GM12878 (cell line): ENCODE measurements around the gene OCA2. TPM values are rescaled to one million over a fixed set of nuclear protein-coding genes. Genes with fewer than 3 reads are reported as not detected.

Experiments used
- ATAC-seq: fragments of 200-7000 bp; cut with Tn5 transposase; 3 replicates; pipeline ENCODE4 v1.9.1; 2020; ENCODE audit warnings: mild to moderate bottlenecking, moderate library complexity
- BruUV-seq: library from RNA; stranded (reverse); fragments of 400-500 nt; replicated peaks from 2 replicates; lab custom pipeline; 2021; lab: Mats Ljungman, UMichigan
- CTCF ChIA-PET: fragments of 300-600 bp; sonication (Branson Sonifier 250); formaldehyde crosslinking; extraction: SDS; loops from one replicate; lab custom pipeline; 2021; ENCODE audit warnings: inconsistent platforms; lab: Yijun Ruan, JAX
- POLR2A ChIA-PET: fragments of 350-600 bp; formaldehyde crosslinking; extraction: SDS; loops from one replicate; lab custom pipeline; 2021; ENCODE audit warnings: inconsistent platforms; lab: Charles Lee
- RAD21 ChIA-PET: fragments of 300-600 bp; sonication (Branson Sonifier 250); formaldehyde crosslinking; loops from one replicate; lab custom pipeline; 2023; ENCODE audit warnings: antibody characterized with exemption; ENCODE audit not compliant: unreplicated experiment; lab: Charles Lee
- SMC1A ChIA-PET: fragments of 300-600 bp; sonication (Branson Sonifier 250); formaldehyde crosslinking; loops from one replicate; lab custom pipeline; 2023; ENCODE audit not compliant: unreplicated experiment, uncharacterized antibody; lab: Charles Lee
- DNase-seq: peaks from one replicate; pipeline ENCODE4 v3.0.0-alpha.2; 2011; ENCODE audit warnings: low read depth, low spot score
- FAIRE-seq: peaks from 3 replicates; lab custom pipeline; 2011; peaks lifted over from hg19 to GRCh38; lab: Jason Lieb, UNC
- H2AFZ ChIP-seq: 2 replicates; pipeline ENCODE4 v1.6.0; 2011; ENCODE audit warnings: low read depth, low read length, control low read depth; ENCODE audit not compliant: control insufficient read depth
- H3K27ac ChIP-seq: 2 replicates; pipeline ENCODE4 v1.5.1; 2011; ENCODE audit warnings: control low read depth; ENCODE audit not compliant: control insufficient read depth, insufficient read depth
- H3K27me3 ChIP-seq, 2 experiments: replicated peaks in 1 of 2; 2 replicates each; pipeline versions ENCODE4 v1.6.0 to v1.6.1; 2011; ENCODE audit warnings: low read length in 1 of 2; ENCODE audit not compliant: control insufficient read depth in 2 of 2, insufficient read depth in 2 of 2
- H3K36me3 ChIP-seq, 2 experiments: 2 replicates each; pipeline ENCODE4 v1.5.1; 2011; ENCODE audit warnings: low read length in 1 of 2; ENCODE audit not compliant: control insufficient read depth in 2 of 2, insufficient read depth in 2 of 2
- H3K4me1 ChIP-seq: 2 replicates; pipeline ENCODE4 v1.6.1; 2011; ENCODE audit warnings: mild to moderate bottlenecking, low read length, moderate library complexity, mixed read lengths; ENCODE audit not compliant: control insufficient read depth, insufficient read depth
- H3K4me2 ChIP-seq: 2 replicates; pipeline ENCODE4 v1.6.0; 2011; ENCODE audit warnings: control low read depth; ENCODE audit not compliant: control insufficient read depth, insufficient read depth
- H3K4me3 ChIP-seq: fragments of 200-600 bp; sonication (generic); 2 replicates; pipeline ENCODE4 v1.5.1; 2016
- H3K79me2 ChIP-seq: 2 replicates; pipeline ENCODE4 v1.6.0; 2011; ENCODE audit warnings: low read length; ENCODE audit not compliant: control insufficient read depth, insufficient read depth
- H3K9ac ChIP-seq: 2 replicates; pipeline ENCODE4 v1.8.0; 2011; ENCODE audit warnings: low read length, control low read depth, mixed read lengths; ENCODE audit not compliant: control insufficient read depth, insufficient read depth
- H3K9me3 ChIP-seq: replicated peaks from 3 replicates; pipeline ENCODE4 v1.5.1; 2011; ENCODE audit warnings: mild to moderate bottlenecking, low read length; ENCODE audit not compliant: control insufficient read depth, insufficient read depth
- H4K20me1 ChIP-seq: 2 replicates; pipeline ENCODE4 v1.6.0; 2011; ENCODE audit not compliant: control insufficient read depth, insufficient read depth
- ATF3 ChIP-seq: IDR thresholded peaks from 2 replicates; pipeline ENCODE4 v1.6.1; 2011; ENCODE audit warnings: low read depth, mild to moderate bottlenecking, low read length, moderate library complexity, borderline replicate concordance; ENCODE audit errors: extremely low read depth
- BRCA1 ChIP-seq: IDR thresholded peaks from 2 replicates; pipeline ENCODE4 v1.6.1; 2011; ENCODE audit warnings: low read depth, low read length, improper control_type of control experiment
- EZH2 ChIP-seq: IDR thresholded peaks from 2 replicates; pipeline ENCODE4 v1.6.1; 2012; ENCODE audit warnings: low read depth, mild to moderate bottlenecking, control low read depth, inconsistent platforms, low read length, borderline replicate concordance; ENCODE audit not compliant: control insufficient read depth
- KDM1A ChIP-seq: fragments of 200-600 bp; sonication (generic); IDR thresholded peaks from 2 replicates; pipeline ENCODE4 v1.6.1; 2016; ENCODE audit warnings: borderline replicate concordance
- NFYA ChIP-seq: IDR thresholded peaks from 2 replicates; pipeline ENCODE4 v1.6.1; 2011; ENCODE audit warnings: low read depth, mild to moderate bottlenecking, low read length, improper control_type of control experiment, borderline replicate concordance
- PAX8 ChIP-seq: fragments of 450-650 bp; IDR thresholded peaks from 2 replicates; pipeline ENCODE4 v1.6.1; 2017; ENCODE audit warnings: mild to moderate bottlenecking, moderate library complexity
- PKNOX1 ChIP-seq: fragments of 450-650 bp; IDR thresholded peaks from 2 replicates; pipeline ENCODE4 v1.6.1; 2016; ENCODE audit warnings: mild to moderate bottlenecking
- SUZ12 ChIP-seq: fragments of 200-600 bp; sonication (generic); IDR thresholded peaks from one replicate; pipeline ENCODE4 v1.6.1; 2018; ENCODE audit warnings: antibody characterized with exemption, mild to moderate bottlenecking; ENCODE audit not compliant: unreplicated experiment
- TBL1XR1 ChIP-seq: IDR thresholded peaks from 2 replicates; pipeline ENCODE4 v1.6.1; 2012; ENCODE audit warnings: low read depth, low read length, improper control_type of control experiment
- ZNF274 ChIP-seq: IDR thresholded peaks from one replicate; pipeline ENCODE4 v1.8.0; 2011; ENCODE audit not compliant: insufficient read length, insufficient read depth
- WGBS: methylation state at CpG from one replicate; pipeline ENCODE4 v1.1.6; 2016; ENCODE audit warnings: low lambda C conversion rate; ENCODE audit not compliant: insufficient replicate concordance, insufficient coverage; ENCODE audit errors: missing lambda C conversion rate; 5-methylcytosine and 5-hydroxymethylcytosine counted together
- in situ Hi-C: fragments of 300-500 bp; cut with MboI; formaldehyde crosslinking; loops from 9 replicates; pipeline ENCODE4 v1.14.3; 2018; ENCODE audit warnings: mixed read lengths
- intact Hi-C: fragments of 100-400 bp; cut with micrococcal nuclease; formaldehyde crosslinking; loops from one replicate; pipeline ENCODE4 v1.14.2; 2022; ENCODE audit not compliant: unreplicated experiment
- polyA plus RNA-seq, 11 experiments: library from polyadenylated mRNA; depleted of rRNA in 4 of 11; unstranded in 6 of 11; stranded (reverse) in 5 of 11; fragments of >200 nt; fragmentation: Nextera tagmentation in 4 of 11; fragmentation: Illumina TruSeq in 1 of 11; extraction: Ambion mirVana in 4 of 11; extraction: Trizol in 1 of 11; gene quantifications; 1 replicate in 1 of 11; 2 replicates in 10 of 11; pipeline versions ENCODE4 v1.2.1 to v1.2.3, GENCODE V29; 2011 to 2016; ENCODE audit warnings: inconsistent platforms in 2 of 11, missing spikeins in 2 of 11, low read depth in 1 of 11
- total RNA-seq, 4 experiments: library from RNA; depleted of rRNA in 3 of 4; stranded (reverse); fragments of >200 nt in 3 of 4; fragmentation: Illumina TruSeq in 1 of 4; extraction: Trizol in 1 of 4; gene quantifications; 2 replicates each; pipeline versions ENCODE4 v1.2.1 to v1.2.3, GENCODE V29; 2013 to 2021

OCA2 gene
- total and polyA plus RNA-seq, 10 of the 15 experiments (the other 5 are each of a cell fraction or from before 2014, with no cell fraction given) = 0.04 to 1.8 TPM; not detected in 8

DNA sequence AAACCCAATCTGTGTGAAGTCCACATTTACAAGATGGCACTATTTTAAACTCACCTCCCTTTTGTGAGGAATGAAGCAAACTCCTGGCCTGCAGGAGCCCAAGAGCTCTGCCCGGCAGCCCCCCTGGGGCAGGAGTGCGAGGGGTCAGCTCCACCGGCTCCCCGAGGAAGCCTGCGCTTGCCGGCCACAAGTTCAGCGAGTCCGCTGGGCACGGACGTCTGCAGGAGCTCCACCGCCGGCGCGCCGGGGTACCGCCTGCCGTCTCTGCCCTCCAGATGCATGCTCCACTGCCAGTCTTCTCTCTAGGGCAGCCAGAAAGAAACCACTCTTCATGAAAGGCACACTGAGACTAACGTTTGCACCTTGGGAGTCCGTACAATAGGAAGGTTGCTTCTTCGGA lies 17.5 kb downstream of the OCA2 start:
- ChIA-PET RAD21 (no interaction called here), CTCF (interaction anchor here (0.6 kb wide), 1 partner anchor 53 kb away, joined by 3 read pairs; no protein-coding TSS in a partner anchor), POLR2A (no interaction called here), SMC1A (no interaction called here)
- no peak overlapping the region for H2AFZ ChIP-seq
- no peaks in the 10 kb centered on the region for H4K20me1 ChIP-seq
- WGBS = 83% methylated on average over 20 of the region's 20 CpGs
- FAIRE-seq (no peak), ATAC-seq (no peak), DNase-seq (no peak)
- no peaks in the 10 kb centered on the region for H3K4me1 ChIP-seq
- H3K27me3 ChIP-seq = no peaks in the 10 kb centered on the region
- no peak overlapping the region for H3K4me3 ChIP-seq
- no TSS peak for BruUV-seq
- intact Hi-C loops (no loop called here), in situ Hi-C loops (loop anchor here (5.0 kb wide), 1 partner anchor 36 kb away; no protein-coding TSS in a partner anchor)
- no peaks in the 10 kb centered on the region for H3K36me3 ChIP-seq
- no peak overlapping the region for H3K27ac ChIP-seq
- H3K9ac ChIP-seq = no peak overlapping the region
- TF ChIP-seq TBL1XR1 = no peak
- no peak for TF ChIP-seq SUZ12
- no peak for TF ChIP-seq PKNOX1
- TF ChIP-seq BRCA1 = no peak
- no peak for TF ChIP-seq ZNF274
- no peak for TF ChIP-seq NFYA
- no peak for TF ChIP-seq ATF3
- no peak for TF ChIP-seq EZH2
- no peak for TF ChIP-seq PAX8
- TF ChIP-seq KDM1A = no peak
- H3K79me2 ChIP-seq = no peaks in the 10 kb centered on the region
- no peaks in the 10 kb centered on the region for H3K9me3 ChIP-seq
- H3K4me2 ChIP-seq = no peak overlapping the region
